ENCODE data around the gene LGI1. TPM values are rescaled to one million over a fixed set of nuclear protein-coding genes. Genes with fewer than 3 reads are reported as not detected.

The LGI1 gene
- total and polyA plus RNA-seq, 2 of the 8 experiments (the other 6 are each of a cell fraction or from before 2014, with no cell fraction given), result 0.15 TPM; not detected in 1

DNA sequence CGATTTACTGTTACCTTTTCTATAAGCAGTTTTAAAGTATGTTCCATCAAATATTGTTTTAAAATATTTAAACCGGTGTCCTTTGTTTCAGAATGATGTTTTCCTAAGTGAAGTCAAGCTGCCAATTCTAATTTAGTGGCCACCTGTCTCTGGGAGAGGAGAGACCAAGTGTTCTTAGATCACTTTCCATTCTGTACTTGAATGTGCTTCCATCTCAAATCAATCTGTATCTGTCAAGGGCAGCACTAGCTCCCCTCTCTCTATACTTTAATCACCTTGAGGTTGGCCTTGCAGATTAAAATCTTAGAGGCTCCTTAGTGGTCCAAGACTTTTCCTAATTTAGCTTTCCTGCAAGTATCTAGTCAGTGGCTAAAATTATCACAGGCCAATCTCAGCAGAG lies 49.6 kb downstream of the LGI1 start:
- DNase-seq (ENCODE audit: low read depth in 1 of 2, low spot score in 2 of 2), result no peak
- no peak overlapping the region for H3K9ac ChIP-seq (replicated peaks in 1 of 4; ENCODE audit: extremely low read depth in 1 of 4, low read depth in 3 of 4, low read length in 3 of 4)
- no peaks in the 10 kb centered on the region for H4K20me1 ChIP-seq (replicated peaks in 1 of 2; ENCODE audit: control insufficient read depth in 1 of 2, insufficient read depth in 2 of 2, low read length in 2 of 2)
- no peak overlapping the region for H3K23ac ChIP-seq (ENCODE audit: insufficient read length)
- FAIRE-seq, result no peak
- H3K79me1 ChIP-seq (ENCODE audit: low read depth, low read length), result no peaks in the 10 kb centered on the region
- no peak overlapping the region for H3K4me2 ChIP-seq (ENCODE audit: insufficient read depth in 1 of 2, low read depth in 2 of 2, low read length in 2 of 2)
- H4K91ac ChIP-seq (replicated peaks; ENCODE audit: insufficient read length, low read length), result no peak overlapping the region
- no peaks in the 10 kb centered on the region for H3K9me3 ChIP-seq (ENCODE audit: insufficient read depth in 2 of 2, low read depth in 1 of 2, low read length in 1 of 2)
- H2AFZ ChIP-seq (ENCODE audit: low read length), result no peak overlapping the region
- no peak overlapping the region for H3K14ac ChIP-seq (ENCODE audit: insufficient read length)
- no peak overlapping the region for H2BK5ac ChIP-seq (ENCODE audit: low read depth, low read length)
- no peaks in the 10 kb centered on the region for H3K36me3 ChIP-seq (ENCODE audit: control insufficient read depth in 2 of 4, insufficient read depth in 4 of 4, low read length in 3 of 4)
- H3K4me3 ChIP-seq (ENCODE audit: extremely low read depth in 1 of 4, insufficient read depth in 2 of 4, low read depth in 3 of 4, low read length in 4 of 4), result no peak overlapping the region
- no peaks in the 10 kb centered on the region; a peak in 2 of 7 replicates for H3K4me1 ChIP-seq (replicated peaks in 1 of 4; ENCODE audit: control insufficient read depth in 3 of 4, insufficient read depth in 4 of 4, low read length in 3 of 4)
- CTCF ChIA-PET (ENCODE audit: partially characterized antibody), result interaction anchor here (0.6 to 7.9 kb wide), 5 partner anchors 8 to 129 kb away, joined by 3 to 89 read pairs (median 4); no protein-coding TSS in a partner anchor
- H3K27ac ChIP-seq (ENCODE audit: low read depth, low read length), result no peak overlapping the region
- H4K5ac ChIP-seq (ENCODE audit: insufficient read length, low read depth, low read length), result no peak overlapping the region
- no peak overlapping the region for H2BK20ac ChIP-seq (ENCODE audit: low read length)
- no peak overlapping the region for H3K4ac ChIP-seq (replicated peaks; ENCODE audit: insufficient read length, low read depth, low read length)
- H4K8ac ChIP-seq (ENCODE audit: extremely low read depth, insufficient read depth, low read length), result no peak overlapping the region
- 89% methylated on average over 2 of the region's 2 CpGs; no CpG with 5 or more reads in 1 of the 2 experiments for whole genome bisulfite sequencing, 2 experiments (ENCODE audit: extremely low coverage in 1 of 2, insufficient coverage in 1 of 2, insufficient read length in 1 of 2, insufficient replicate concordance in 2 of 2, low coverage in 1 of 2, low lambda C conversion rate in 2 of 2, missing lambda C conversion rate in 1 of 2)
- no peaks in the 10 kb centered on the region for H3K79me2 ChIP-seq (ENCODE audit: control insufficient read depth in 1 of 2, insufficient read depth in 2 of 2, low read length in 2 of 2)
- H2AK5ac ChIP-seq (ENCODE audit: low read depth, low read length), result no peak overlapping the region
- no peak overlapping the region for H3K18ac ChIP-seq (ENCODE audit: extremely low read depth, low read length)
- POLR2A ChIA-PET (ENCODE audit: partially characterized antibody), result no interaction called here
- H2BK120ac ChIP-seq (replicated peaks; ENCODE audit: low read depth, low read length), result no peak overlapping the region
- no peaks in the 10 kb centered on the region for H3K27me3 ChIP-seq (replicated peaks in 1 of 4; ENCODE audit: control insufficient read depth in 3 of 4, extremely low read depth in 1 of 4, insufficient read depth in 3 of 4, low read length in 3 of 4)
- H2BK12ac ChIP-seq (ENCODE audit: low read depth, low read length), result no peak overlapping the region
- H3K56ac ChIP-seq (replicated peaks; ENCODE audit: insufficient read length, low read depth, low read length), result no peak overlapping the region
- H3K23me2 ChIP-seq (ENCODE audit: low read depth, low read length), result no peaks in the 10 kb centered on the region; the same call in 1 of the 2 replicates
- no peak overlapping the region for H2BK15ac ChIP-seq (ENCODE audit: low read length)
